LNCAP (cell line): ENCODE data around the gene FPR1.

Experiments used
- TF ChIP-seq, protein P1 (sequence below): fragments of 450-650 bp; IDR thresholded peaks from 2 replicates; pipeline ENCODE4 v1.5.1; 2017; ENCODE audit warnings: mild to moderate bottlenecking

FPR1 gene

DNA sequence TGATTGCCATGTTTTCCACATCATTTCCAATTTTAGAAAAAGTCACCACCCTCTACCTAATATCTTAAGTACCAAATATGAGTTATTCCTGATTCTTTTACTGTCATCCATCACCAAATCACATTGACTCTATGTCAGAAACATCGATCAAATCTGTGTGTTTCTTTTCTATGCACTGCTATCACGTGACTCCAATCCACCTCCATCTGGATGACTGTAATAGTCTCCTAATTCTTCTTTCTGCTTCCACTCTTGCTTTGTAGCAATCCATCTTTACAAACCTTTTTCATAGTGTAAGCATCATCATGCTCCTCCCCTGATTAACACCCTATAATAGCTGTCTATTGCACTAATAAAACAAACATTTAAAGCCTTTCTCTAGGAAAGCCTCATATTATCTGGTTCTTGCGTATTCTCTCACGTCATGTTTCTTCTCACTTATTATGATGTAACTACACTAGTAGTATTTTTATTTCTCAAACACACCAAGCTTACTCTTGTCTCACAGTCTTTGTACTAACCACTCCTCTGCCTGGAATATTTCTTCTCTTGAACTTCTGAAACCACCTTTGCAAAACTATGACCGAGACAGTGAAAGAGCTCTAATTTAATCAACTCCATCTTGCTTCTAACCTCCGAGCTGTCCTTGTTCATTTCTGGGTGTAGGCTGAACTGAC lies 32.6 kb upstream of the FPR1 start:
- TF ChIP-seq, protein P1, sequence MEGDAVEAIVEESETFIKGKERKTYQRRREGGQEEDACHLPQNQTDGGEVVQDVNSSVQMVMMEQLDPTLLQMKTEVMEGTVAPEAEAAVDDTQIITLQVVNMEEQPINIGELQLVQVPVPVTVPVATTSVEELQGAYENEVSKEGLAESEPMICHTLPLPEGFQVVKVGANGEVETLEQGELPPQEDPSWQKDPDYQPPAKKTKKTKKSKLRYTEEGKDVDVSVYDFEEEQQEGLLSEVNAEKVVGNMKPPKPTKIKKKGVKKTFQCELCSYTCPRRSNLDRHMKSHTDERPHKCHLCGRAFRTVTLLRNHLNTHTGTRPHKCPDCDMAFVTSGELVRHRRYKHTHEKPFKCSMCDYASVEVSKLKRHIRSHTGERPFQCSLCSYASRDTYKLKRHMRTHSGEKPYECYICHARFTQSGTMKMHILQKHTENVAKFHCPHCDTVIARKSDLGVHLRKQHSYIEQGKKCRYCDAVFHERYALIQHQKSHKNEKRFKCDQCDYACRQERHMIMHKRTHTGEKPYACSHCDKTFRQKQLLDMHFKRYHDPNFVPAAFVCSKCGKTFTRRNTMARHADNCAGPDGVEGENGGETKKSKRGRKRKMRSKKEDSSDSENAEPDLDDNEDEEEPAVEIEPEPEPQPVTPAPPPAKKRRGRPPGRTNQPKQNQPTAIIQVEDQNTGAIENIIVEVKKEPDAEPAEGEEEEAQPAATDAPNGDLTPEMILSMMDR: no peak

DNA sequence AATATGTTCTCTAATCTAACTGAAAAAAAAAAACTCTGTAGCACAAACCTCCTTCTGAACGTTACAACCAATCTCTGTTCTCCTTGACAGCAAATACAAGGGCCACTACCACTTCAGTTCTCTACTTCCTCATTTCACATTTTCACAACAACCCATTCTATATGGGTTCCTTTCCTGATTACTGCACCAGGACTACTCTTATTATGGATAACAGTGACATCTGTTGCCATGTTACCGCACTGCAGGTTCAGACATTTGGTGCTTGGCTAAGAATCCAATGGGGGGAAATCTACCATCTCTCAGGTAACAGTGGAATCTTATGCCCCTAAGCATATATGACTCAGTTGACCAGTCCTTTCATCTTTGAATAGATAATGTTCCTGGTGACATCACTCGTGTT lies 31.7 kb upstream of the FPR1 start:
- TF ChIP-seq, protein P1: peak; percentile 46

DNA sequence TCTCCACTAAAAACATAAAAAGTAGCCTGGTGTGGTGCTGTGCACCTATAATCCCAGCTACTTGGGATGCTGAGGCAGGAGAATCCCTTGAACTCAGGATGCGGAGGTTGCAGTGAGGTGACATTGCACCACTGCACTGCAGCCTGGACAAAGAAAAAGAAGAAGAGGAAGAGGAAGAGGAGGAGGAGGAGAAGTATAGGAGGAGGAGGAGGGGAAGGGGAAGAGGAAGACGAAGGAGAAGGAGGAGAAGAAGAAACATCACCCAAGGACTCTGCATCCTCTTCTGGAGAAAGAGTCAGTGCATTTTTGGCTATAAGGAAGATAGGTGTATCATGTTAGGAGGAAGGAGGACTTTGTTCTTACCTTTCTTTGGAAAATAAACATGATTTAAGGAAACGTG lies 30.3 kb upstream of the FPR1 start:
- TF ChIP-seq, protein P1: no peak

DNA sequence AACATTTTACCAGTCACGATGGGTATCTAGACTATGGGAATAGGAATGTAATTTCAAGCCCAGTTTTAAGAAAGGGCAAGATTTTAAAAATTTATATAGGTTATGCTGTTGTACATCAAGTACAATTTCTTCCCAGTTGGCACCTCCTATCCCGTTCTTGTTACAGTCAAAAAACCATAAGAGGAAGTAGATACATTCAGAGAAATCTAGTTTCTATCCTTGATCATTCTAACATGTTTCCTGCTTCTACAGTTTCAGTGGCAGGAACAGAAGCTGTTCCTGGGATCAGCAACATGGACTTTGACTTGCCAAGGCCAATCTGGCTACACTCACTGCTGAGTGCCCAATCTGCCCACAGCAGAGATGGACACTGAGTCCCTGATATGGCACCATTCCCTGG lies 28.6 kb upstream of the FPR1 start:
- TF ChIP-seq, protein P1: no peak

DNA sequence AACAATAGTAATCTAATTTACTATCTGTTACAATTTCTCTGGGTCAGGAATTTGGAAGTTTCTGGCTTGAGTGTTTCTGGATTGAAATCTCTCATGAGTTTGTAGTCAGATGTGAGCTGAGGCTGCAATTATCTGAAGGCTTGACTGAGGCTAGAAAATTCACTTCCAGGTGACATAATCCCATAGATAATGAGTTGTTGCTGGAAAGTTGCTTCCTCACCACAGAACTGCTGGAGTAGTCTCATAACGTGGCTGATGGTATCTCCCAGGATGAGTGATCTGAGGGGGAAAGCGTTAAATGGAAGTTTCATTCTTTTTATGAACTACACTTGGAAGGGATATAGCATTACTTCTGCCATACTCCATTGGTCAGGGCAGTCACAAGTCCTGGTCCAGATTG lies 28.0 kb upstream of the FPR1 start:
- TF ChIP-seq, protein P1: no peak

DNA sequence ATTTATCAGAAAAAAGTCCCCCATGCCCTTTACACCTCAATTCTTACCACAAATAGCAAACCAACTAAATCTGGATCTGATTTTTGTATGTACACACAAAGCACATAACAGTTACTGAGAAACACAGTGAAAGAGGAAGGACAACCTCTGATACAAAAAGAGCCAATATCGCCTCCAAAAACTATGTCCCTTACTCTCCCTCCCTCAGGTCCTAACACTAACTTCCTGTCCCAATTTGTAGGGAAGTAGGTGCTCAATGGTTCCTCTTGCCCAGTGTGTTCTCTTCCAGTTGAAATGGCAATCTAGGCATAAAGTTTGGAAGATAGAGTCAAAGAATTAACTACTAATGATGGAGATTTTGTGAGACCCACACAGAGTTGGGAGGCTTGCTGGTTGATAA lies 27.5 kb upstream of the FPR1 start:
- TF ChIP-seq, protein P1: no peak

DNA sequence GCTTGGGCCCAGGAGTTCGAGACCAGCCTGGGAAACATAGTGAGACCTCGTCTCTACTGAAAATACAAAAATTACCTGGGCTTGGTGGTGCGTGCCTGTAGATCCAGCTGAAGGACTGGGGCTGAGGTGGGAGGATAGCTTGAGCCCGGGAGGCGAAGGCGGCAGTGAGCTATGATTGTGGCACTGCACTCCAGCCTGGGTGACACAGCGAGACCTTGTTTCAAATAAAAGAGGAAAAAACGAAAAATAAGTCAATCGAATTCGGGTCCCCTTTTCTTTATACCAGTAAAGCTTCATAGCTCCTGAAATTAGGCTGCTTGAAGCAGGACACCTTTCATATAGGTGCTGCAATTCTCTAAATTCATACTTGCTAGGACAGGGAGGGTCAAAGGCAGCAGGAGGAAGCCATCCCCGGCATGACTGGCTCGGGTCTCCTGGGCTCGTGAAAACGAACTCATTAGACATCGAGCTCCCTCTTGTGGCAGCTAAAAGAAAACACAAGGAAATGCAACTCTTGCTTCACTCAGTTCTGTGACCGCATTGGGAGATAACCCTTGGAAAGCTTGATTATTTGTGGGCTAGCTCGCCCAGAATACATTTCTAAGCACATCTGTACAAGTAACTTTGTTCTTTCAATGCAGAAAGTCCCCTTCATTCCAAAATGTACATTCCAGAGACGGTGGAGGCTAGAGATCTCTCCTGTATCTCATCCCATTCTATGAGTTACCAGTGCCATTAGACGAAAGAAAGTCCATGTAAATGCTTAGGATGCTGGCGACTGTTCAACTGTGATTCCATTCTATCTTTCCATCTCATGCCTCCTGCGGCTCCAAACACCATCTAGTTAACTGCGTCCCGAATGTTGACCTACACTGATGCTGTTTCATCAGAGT lies 26.1 kb upstream of the FPR1 start:
- TF ChIP-seq, protein P1: peak; percentile 73
